ENCODE data around the gene WFIKKN1.
A peak's percentile ranks its signal among the peaks of the same experiment; 100 is the strongest.

DNA sequence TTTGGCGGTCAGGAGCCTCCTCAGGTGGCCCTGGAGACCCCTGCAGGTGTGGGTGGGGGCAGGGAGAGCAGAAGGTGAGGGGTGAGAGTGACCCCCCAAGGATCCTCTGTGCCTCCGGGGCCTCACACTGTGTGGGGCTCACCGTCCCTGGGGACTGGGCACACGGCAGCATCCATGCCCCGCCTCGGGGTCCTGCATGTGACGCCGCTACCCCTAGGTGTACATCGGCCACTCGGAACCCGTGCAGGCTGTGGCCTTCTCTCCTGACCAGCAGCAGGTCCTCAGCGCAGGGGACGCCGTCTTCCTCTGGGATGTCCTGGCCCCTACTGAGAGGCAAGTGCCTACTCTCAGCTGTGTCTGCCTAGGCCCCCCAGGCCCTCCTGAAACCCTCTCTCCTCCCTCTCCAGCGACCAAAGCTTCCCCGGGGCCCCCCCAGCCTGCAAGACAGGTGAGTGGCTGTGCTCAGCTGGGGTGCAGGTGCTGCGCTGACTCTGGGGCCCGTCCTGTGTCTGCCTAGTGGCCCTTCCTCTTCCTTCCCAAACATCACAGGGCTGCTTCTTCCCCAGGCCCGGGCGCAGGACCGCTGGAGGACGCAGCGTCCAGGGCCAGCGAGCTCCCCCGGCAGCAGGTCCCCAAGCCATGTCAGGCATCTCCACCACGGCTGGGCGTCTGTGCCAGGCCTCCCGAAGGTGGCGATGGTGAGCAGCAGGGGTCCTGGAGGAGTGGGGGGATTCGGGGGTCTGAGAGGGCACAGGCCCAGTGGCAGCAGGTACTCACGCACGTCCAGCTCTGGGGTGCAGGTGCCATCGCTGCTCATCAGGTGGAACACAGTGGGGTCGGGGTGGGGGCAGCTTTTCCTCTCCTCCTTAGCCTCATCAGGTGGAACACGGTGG, 28.1 kb downstream of the WFIKKN1 start:
- TF ChIP-seq, protein P1, sequence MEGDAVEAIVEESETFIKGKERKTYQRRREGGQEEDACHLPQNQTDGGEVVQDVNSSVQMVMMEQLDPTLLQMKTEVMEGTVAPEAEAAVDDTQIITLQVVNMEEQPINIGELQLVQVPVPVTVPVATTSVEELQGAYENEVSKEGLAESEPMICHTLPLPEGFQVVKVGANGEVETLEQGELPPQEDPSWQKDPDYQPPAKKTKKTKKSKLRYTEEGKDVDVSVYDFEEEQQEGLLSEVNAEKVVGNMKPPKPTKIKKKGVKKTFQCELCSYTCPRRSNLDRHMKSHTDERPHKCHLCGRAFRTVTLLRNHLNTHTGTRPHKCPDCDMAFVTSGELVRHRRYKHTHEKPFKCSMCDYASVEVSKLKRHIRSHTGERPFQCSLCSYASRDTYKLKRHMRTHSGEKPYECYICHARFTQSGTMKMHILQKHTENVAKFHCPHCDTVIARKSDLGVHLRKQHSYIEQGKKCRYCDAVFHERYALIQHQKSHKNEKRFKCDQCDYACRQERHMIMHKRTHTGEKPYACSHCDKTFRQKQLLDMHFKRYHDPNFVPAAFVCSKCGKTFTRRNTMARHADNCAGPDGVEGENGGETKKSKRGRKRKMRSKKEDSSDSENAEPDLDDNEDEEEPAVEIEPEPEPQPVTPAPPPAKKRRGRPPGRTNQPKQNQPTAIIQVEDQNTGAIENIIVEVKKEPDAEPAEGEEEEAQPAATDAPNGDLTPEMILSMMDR (IDR thresholded peaks at IDR 0.05; ENCODE audit: low read depth, low read length): peak; percentile 20
- no peak for TF ChIP-seq EZH2phosphoT487 (IDR thresholded peaks at IDR 0.05; ENCODE audit: low read depth)
